CD4-positive, alpha-beta T cell treated with Interleukin-21 for 1 hour (primary cell): ENCODE data around the gene OCEL1.
"Not testable (repeated sequence)": the region's sequence is repeated elsewhere in the genome, so short reads cannot be mapped to it uniquely, and the experiment has no call there.

Experiments used
- DNase-seq: peaks from one replicate; pipeline ENCODE4 v3.0.0-alpha.2; 2020

The OCEL1 gene

DNA sequence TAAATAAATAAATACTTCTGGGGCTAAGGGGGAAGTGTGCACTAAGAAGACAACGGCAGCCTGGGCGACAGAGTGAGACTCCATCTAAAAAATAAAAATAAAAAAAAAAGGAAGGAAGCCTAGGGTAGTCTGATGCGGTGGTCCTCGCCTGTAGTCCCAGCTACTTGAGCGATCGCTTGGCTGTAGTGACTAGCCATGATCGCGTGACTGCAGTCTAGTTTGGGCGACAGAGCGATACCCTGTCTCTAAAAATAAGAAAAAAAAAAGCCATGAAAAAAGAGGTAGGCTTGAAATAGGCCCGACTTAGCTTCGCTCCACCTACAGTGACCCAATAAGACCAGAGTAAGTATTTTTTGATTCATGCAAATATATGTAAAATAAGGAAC is 40.6 kb downstream of the OCEL1 start:
- DNase-seq, result no peak

DNA sequence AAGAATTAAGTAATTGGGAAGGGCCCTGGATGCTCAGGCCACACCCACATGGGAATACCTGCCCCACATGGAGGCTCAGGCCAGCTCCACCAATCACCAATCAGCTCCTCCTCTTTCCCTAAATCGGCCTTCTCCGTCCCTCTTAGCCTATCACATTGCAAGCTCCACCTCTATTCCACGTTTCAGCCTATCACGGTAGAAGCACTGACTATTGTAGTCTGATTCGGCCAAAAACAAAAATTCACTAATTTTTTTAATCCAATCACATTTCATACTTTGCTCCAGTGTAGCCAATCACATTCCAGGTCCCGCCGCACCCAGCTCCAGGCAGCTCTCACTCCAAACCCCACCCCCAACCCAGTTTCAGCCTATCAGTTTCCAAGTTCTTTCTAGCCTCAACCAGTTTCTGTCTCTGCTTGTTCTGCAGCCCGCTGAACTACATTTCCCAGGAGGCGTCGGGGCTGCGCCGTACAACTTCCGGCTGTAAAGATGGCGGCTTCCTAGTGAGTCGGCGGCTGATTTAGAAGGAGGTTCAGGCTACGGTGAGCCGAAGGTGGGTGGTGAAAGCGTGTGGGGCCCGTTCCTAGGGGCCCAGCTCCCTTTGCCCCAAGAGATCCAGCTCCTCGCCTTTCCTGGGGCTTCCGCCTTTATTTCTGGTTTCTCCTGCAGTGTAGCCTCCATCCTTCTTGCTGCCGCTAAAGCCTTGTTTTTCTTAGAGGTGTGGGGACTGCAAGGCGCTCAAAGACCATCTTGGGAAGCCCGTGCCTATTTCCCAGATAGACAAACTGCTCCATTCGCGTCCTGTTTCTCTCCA is 41.2 kb downstream of the OCEL1 start, which contains the start of gene BABAM1:
TSS of gene BABAM1 (plus strand) at position 469 of the 814 bp plus-strand sequence. CDS start 1,364 bp downstream, outside the sequence.
- DNase-seq, result peak; percentile 99

DNA sequence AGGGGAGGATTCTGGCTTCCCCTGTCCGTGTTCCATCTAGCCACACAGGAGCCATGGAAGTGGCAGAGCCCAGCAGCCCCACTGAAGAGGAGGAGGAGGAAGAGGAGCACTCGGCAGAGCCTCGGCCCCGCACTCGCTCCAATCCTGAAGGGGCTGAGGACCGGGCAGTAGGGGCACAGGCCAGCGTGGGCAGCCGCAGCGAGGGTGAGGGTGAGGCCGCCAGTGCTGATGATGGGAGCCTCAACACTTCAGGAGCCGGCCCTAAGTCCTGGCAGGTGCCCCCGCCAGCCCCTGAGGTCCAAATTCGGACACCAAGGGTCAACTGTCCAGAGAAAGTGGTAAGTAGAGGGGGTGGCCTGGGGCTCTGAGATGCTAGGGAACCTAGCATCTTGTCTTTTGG is 42.7 kb downstream of the OCEL1 start:
- DNase-seq, result no peak

DNA sequence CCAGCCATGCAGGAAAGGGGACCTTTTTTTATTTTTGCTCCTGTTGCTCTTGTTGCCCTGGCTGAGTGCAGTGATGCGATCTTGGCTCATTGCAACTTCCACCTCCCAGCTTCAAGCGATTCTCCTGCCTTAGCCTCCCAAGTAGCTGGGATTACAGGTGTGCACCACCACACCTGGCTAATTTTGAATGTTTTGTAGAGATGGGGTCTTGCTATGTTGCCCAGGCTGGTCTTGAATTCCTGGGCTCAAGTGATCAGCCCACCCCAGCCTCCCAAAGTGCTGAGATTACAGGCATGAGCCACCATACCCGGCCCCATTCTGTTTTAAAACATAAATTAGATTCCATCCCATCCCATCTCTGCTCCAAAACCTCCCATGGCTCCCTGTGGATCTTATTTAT is 48.9 kb downstream of the OCEL1 start:
- DNase-seq, result not testable (repeated sequence)

DNA sequence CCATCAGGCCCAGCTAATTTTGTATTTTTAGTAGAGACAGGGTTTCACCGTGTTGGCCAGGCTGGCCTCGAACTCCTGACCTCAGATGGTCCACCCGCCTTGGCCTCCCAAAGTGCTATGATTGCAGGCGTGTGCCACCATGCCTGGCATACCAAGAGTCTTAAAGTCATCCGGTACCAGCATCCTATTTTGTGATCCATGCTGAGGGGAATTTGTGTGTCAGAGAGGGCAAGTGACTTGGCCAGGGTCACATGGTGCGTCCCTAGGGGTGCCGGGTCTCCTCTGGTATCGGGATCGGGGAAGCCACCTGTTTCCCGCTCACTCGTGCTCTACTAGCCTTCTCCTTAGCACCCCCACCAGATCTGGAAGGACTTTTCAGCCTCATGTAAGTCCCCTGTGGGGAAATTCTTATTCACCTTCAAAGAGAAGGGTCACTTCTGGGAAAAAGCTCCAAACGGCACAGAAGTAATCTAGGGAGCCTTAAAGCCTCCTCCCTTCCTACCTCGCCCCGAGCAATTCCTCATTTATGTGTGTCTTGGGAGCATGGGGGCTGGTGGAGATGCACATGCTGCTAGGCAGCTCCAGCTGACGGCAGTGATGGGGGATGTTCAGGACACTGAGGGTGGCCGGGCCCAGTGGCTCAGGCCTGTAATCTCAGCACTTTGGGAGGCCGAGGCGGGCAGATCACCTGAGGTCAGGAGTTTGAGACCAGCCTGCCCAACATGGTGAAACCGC is 49.6 kb downstream of the OCEL1 start:
- DNase-seq, result no peak
